Activated CD4-positive, CD25-positive, alpha-beta regulatory T cell (primary cell): Measurements from ENCODE around the gene PFKP.
A peak's percentile ranks its signal among the peaks of the same experiment; 100 is the strongest.
"Not testable (repeated sequence)": the region's sequence is repeated elsewhere in the genome, so short reads cannot be mapped to it uniquely, and the experiment has no call there.

Source experiments
- DNase-seq, 4 experiments: peaks; one replicate each; lab custom pipeline; 2025; lab: John Stamatoyannopoulos, UW

PFKP gene

DNA sequence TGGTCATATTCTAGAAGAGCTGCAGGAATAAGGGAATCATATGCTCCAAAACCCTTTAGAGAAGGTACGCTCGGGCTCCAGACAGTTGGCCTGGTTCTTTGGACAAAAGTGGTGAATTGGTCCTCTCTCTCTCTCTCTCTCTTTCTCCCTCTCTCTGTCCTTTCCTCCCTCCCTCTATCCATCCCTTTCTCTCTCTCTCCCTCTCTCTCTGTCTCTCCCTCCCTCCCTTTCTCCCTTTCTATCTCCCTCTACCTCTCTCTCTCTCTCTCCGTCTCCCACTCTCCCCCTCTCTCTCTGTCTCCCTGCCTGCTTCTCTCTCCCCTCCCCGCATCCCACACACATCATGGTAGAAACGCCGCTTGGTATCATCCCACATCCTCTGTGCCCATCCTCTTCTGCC lies 19.8 kb upstream of the PFKP start:
- DNase-seq: no peak

- DNase-seq: no peak
These were observed 19.0 kb upstream of the PFKP start for GRCh38 chr10:3048119-3049019.

GRCh38 chr10:3051692-3052091 lies 15.7 kb upstream of the PFKP start:
- no peak for DNase-seq

- DNase-seq: no peak
These were observed 14.2 kb upstream of the PFKP start for GRCh38 chr10:3053155-3053554.

DNA sequence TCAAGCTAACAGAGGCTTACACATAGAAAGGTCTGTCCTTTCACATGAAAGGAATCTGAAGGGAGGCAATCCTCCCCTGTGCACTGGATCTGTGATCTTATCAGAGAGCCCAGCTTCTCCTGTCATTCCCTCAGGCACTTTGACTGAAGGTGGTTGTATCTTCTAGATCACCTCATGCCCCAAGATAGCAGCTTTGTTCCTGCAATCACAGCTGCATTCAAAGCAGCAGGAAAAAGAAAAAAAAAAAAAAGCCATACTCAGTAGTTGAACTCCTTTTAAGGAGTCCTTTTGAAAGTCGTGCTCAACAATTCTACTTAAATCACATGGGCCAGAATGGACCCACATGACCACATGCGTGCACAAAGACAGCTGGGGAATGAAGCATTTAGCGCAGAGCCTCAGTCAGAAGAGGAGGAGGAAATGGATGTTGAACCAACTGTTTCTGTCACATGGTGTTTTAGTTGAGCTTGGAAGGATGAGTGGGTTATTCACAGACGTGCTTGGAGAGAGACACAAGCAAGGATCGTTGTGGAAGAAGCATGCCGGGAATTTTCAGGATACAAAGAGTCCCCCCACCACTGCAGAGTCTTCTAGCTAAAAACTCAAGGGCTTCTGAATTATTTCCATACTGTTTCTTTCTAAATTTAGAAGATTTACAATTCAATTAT lies 13.0 kb upstream of the PFKP start:
- DNase-seq: no peak

GRCh38 chr10:3054851-3055199 lies 12.5 kb upstream of the PFKP start:
- DNase-seq: no peak

DNA sequence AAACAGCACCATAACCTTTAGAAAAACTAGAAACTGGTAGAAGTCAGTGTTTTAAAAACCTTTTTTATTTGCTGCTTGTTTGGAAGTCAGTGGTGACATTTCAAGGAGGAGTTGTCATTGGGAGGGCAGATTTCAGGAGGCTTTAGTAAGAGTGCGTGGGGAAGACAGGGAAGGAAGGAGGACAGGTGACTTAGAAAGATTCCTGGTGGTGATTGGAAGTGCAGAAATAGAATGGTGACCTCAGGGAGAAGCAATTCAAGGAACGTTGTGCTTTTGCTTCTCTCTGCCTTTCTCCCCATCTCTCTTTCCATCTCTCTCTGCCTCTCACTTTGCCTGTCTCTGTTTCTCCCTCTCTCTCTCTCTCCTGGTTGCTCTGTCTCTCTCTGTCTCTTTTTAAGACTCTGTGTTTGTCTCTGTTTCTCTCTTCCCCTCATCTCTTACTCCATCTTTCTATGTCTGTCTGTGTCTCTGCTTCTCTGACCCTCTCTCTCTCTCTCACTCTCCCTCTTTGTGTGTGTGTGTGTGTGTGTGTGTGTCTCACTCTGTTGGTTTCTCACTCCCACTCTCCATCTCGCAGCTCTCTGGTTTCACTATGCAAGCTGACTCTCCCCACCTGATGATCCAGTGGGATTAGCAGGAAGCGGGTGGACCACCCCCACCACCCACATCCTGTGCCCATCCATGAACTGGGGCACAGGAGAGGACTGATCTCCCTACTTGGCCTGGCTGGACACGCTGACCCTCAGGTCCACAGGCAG lies 10.9 kb upstream of the PFKP start:
- DNase-seq: no peak

DNA sequence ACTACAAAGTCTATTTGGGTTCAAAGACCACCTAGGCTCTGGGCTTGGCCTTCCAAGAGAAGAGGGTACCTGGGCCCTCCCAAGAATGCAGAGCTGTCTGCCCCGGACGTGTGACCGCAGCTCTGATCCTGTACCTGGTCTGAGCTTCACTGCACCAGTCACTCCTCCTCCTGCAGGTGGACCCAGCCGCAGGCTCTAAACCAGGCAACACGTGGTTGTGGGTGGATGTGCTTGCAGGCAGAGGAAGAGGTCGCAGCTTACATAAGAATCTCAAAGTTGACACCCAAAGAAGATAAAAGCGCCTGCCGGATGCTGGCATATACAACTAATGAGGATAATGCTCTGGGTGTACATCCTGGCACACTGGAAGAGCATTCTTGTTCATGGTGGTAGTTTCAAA lies 9.4 kb upstream of the PFKP start:
- DNase-seq: no peak

DNA sequence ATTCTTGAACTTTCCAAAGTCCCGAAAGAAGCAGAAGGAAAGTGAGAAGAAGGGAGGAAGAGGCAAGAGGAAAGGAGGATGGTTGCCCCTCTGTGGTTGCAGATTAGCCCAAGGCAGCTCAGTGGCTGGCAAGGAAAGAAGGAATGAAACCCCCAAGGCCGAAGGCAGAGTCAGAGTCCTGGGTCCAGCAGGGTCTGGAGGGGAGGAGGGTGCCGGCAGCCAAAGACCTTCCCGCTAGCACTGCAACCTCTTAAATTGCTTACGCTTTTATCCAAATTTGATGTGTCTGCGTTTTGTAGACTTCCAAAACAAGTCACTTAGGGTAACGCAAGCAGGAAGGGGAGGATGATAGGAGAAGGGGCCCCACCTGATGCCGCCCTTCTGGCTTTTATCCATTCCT lies 7.4 kb upstream of the PFKP start:
- DNase-seq: no peak

DNA sequence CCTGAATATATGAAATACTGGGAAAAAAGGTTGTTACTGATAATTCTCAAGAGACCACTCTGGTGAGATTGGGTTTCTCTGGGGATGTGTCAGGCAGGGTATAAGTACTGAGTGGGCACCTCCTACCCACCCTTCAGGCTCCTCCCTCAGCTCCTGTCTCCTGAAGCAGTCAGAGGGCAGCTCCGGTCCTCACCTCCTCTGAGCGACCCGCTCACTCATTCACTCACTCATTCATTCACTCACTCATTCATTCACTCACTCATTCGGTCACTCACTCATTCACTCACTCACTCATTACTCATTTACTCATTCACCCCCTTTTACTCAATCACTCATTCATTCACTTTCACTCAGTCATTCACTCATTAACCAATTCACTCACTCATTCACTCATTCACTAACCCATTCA lies 6.9 kb upstream of the PFKP start:
- no peak for DNase-seq

DNA sequence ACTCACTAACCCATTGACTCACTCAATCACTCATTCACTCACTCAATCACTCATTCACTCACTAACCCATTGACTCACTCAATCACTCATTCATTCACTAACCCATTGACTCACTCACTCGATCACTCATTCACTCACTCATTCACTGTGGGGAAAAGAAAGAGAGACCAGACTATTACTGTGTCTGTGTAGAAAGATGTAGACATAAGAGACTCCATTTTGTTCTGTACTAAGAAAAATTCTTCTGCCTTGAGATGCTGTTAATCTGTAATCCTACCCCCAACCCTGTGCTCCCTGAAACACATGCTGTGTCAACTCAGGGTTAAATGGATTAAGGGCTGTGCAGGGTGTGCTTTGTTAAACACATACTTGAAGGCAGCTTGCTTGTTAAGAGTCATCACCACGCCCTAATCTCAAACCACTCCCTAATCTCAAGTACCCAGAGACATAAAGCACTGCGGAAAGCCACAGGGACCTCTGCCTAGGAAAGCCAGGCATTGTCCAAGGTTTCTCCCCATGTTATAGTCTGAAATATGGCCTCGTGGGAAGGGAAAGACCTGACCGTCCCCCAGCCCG lies 5.9 kb upstream of the PFKP start:
- not testable (repeated sequence) for DNase-seq

GRCh38 chr10:3062502-3063186 lies 4.7 kb upstream of the PFKP start:
- DNase-seq: no peak

- DNase-seq: no peak
These were observed 2.9 kb upstream of the PFKP start for GRCh38 chr10:3064423-3064822.

DNA sequence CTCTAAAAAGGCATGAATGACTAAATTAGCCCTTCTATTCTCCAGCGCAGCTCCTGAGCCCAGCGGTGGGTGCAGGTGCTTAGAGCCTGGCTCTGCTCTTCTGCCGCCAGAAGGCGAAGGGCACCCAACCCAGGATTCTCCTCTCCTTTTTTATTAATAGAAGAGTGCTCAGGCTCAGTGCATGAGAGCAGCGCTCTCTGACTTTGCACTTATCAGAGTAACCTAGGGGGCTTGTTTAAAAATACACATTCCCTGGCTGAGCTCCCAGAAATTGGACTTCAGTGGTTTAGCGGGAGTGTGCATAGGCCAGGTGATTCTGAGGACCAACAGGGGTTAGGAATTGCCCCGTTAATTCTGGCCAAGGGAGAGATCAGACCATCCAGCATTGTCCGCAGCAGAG lies 1.7 kb upstream of the PFKP start:
- no peak for DNase-seq

GRCh38 chr10:3066317-3067117 lies 831 bp upstream of the PFKP start:
- DNase-seq: no peak

GRCh38 chr10:3067859-3068179 lies 471 bp downstream of the PFKP start:
- DNase-seq: no peak

- DNase-seq: peak in 3 of 4 experiments; percentile 25 to 46 (median 32)
These were observed 1.0 kb downstream of the PFKP start for GRCh38 chr10:3068201-3068967.

- no peak for DNase-seq
These were observed 1.8 kb downstream of the PFKP start for GRCh38 chr10:3068968-3069737.

DNA sequence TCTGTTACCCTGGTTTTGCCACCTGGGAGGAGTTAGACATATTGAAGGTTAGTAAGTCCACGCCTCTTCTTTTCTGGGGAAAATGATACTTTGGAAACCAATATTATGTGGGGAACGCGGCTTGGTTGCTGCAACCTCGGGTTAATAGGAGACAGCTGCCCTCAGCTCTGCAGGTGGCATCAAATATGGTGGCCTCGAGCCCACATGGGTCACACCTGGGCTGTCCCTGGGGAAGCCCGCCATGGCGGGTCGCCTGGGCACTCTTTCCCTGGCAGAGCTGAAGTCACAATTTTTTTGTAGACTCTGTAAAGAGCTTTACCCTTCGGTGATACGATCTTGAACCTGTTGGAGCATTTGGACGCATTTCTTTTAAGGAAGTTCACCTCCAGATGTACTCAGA lies 2.5 kb downstream of the PFKP start:
- DNase-seq: no peak
